Brain microvascular endothelial cell (primary cell): Measurements from ENCODE around the gene F2RL1.
"Not testable (repeated sequence)": the region's sequence is repeated elsewhere in the genome, so short reads cannot be mapped to it uniquely, and the experiment has no call there.

Source experiments
- DNase-seq: peaks from one replicate; pipeline ENCODE4 v3.0.0-alpha.2; 2020
- H3K27ac ChIP-seq: fragments of 250-450 bp; sonication (Bioruptor Pico); 2 replicates; pipeline ENCODE4 v1.5.1; 2020; ENCODE audit warnings: mild to moderate bottlenecking, moderate library complexity
- H3K27me3 ChIP-seq: fragments of 250-450 bp; sonication (Bioruptor Pico); replicated peaks from 2 replicates; pipeline ENCODE4 v1.5.1; 2020; ENCODE audit warnings: mild to moderate bottlenecking
- H3K36me3 ChIP-seq: fragments of 250-450 bp; sonication (Bioruptor Pico); replicated peaks from 2 replicates; pipeline ENCODE4 v1.5.1; 2020; ENCODE audit warnings: mild to moderate bottlenecking
- H3K4me3 ChIP-seq: 2 replicates; pipeline ENCODE4 v1.5.1; 2011; ENCODE audit warnings: low read depth, mild to moderate bottlenecking, control low read depth, low read length, moderate library complexity
- CTCF ChIP-seq: IDR thresholded peaks from 2 replicates; pipeline ENCODE4 v1.5.1; 2011; ENCODE audit warnings: low read depth, mild to moderate bottlenecking, moderate library complexity, low read length, control low read depth, inconsistent platforms; ENCODE audit errors: missing control alignments
- in situ Hi-C: cut with HindIII; loops from 2 replicates; pipeline ENCODE4 v1.10.0; 2017; ENCODE audit warnings: low sequenced_read_pairs, low pct_ligation_motif_present

The F2RL1 gene

DNA sequence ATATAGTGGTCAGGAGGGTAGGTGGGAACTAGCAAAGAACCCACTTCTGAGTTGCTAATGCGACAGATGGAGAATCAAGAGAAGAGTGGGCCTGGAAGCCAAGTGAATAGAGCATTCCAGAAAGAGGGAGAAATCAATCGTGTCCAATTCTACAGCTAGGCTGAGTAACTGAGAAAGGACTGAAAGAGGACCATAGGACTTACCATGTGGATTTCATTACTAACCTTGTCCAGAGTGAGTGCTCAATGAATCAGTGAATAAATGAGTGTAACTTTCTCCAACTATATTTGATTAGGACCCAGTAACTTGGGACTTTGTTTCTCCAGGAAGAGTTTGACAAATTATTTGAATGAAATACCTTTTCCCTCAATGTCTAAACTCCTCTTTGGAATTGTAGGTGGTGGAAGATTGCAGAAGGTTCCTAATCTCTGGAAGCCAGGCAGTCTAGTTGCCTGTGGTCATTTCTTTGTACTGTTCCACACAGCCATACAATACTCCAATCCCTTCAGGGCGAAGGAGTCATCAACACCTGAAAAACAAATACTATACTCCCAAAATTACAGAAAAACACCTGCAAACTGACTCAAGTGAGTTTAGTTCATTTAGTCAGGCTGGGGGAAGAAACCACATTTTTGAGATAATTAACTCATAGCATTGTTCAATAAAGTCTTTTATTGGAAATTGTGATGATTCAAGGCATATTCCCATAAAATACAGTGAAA lies 2.6 kb upstream of the F2RL1 start:
- TF ChIP-seq CTCF, result no peak
- in situ Hi-C loops, result no loop called here
- DNase-seq, result no peak
- H3K36me3 ChIP-seq, result no peaks in the 10 kb centered on the region
- H3K27me3 ChIP-seq, result no peaks in the 10 kb centered on the region
- H3K27ac ChIP-seq, result no peak overlapping the region
- H3K4me3 ChIP-seq, result no peak overlapping the region

DNA sequence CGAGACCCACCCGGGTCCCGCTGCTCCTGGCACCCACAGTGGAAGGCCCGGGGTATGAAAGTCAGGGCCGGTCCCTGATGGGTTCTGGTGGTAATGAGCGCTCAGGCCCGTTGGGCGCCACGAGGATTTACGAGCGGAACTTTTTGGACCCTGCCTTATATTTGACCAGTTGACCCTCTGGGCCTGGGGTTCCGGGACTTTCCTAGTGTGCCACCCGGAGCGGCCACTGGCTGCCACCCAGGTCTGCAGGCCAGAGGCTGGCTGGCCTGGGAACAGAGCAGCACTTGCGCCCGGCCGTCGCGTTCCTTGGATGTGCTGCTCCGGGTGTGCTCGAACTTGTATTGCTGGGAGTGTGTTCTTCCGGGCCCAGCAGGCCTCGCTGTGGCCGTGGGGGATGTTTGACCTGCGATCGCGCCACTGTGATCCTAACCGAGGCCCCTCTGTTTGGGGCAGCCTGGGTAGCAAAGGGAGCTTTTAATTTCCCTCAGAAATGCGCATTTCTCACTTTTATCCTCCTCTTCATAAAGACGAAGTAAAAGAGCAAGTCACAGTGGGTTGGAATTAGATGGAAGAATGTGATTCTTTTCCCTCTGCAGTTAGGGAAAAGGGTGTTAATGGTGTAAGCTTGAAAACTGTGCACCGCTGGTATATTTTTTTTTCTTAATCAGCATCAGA lies 1.2 kb downstream of the F2RL1 start:
- in situ Hi-C loops, result no loop called here
- H3K27me3 ChIP-seq, result no peaks in the 10 kb centered on the region
- peak overlapping the region; percentile 81 for H3K27ac ChIP-seq
- no peak for TF ChIP-seq CTCF
- H3K4me3 ChIP-seq, result peak overlapping the region; percentile 100
- DNase-seq, result no peak
- no peaks in the 10 kb centered on the region for H3K36me3 ChIP-seq

DNA sequence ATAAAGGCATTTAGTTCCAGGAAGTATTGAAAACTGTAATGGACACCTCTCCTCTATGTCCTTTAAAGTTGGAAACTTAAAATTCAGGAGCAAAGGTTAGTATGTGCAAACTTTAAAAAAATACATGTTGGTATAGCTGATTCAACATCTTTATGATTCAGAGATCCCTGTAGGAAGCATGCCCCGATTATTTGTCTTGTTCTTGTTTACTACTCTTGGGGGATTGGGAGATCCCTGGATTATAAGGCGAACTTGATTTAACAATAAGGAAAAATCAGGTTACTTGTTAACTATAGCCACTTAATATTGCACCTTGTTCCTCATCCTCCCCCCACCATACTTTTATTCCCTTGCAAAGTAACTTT lies 1.7 kb downstream of the F2RL1 start:
- in situ Hi-C loops, result no loop called here
- Histone ChIP-seq H3K36me3 (no peaks in the 10 kb centered on the region), H3K27me3 (no peaks in the 10 kb centered on the region), H3K27ac (peak overlapping the region; percentile 81), H3K4me3 (peak overlapping the region; percentile 100)
- TF ChIP-seq CTCF, result no peak
- DNase-seq, result no peak

DNA sequence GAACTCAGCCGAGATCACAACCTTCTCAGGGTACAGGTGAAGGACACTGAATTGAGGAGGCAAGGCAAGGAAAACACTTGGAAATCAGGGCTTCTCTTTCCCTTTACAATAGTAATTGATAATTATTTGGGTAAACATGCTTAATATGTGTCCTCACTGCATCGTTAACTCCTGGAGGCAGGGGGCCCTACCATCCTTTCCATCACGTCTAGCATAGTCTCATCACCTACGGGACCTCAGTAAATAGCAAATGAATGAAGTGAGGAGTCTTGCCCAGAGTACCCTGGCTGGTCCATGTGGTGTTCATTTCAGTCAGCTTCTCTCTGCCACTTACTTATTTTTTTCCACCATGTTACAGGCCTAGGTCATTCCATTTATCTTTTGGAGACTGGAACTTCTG lies 2.3 kb downstream of the F2RL1 start:
- H3K4me3 ChIP-seq, result peak overlapping the region; percentile 100

DNA sequence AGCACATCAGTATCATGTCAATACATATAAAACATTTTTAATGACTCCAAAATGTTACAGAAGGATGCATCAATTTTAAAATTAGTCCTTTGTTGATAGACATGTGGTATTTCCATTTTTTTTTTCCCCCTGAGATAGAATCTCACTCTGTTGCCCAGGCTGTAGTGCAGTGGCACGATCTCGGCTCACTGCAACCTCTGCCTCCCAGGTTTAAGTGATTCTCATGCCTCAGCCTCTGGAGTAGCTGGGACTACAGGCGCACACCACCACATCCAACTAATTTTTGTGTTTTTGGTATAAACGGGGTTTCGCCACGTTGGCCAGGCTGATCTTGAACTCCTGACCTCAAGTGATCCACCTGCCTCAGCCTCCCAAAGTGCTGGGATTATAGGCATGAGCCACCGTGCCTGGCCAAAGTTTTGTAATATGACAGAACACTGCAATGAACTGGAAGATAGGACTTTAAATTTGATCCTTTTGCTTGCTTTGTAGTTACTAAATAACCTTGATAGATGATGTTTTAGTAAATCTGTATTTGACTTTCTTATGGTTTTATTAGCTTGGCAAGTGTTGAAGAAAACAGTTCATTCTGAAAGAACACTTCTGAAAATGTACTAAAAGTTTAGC lies 3.4 kb downstream of the F2RL1 start:
- DNase-seq, H3K4me3 ChIP-seq, H3K27me3 ChIP-seq, H3K36me3 ChIP-seq, in situ Hi-C loops, H3K27ac ChIP-seq: not testable (repeated sequence)

More for the DNA sequence above, 2.3 kb downstream of the F2RL1 start:
- peak; percentile 1 for TF ChIP-seq CTCF
- H3K36me3 ChIP-seq, result peaks cover under 1% of the 10 kb centered on the region
- peak overlapping the region; percentile 81 for H3K27ac ChIP-seq
- no peak for DNase-seq
- H3K27me3 ChIP-seq, result no peaks in the 10 kb centered on the region
- in situ Hi-C loops, result no loop called here

- H3K27ac ChIP-seq, H3K4me3 ChIP-seq, DNase-seq, H3K27me3 ChIP-seq, in situ Hi-C loops, H3K36me3 ChIP-seq: not testable (repeated sequence)
Observed at GRCh38 chr5:76826416-76826815, 7.6 kb downstream of the F2RL1 start.

- H3K27me3 ChIP-seq, result no peaks in the 10 kb centered on the region
- in situ Hi-C loops, result no loop called here
Observed at GRCh38 chr5:76831110-76831452, 12.3 kb downstream of the F2RL1 start.

More at GRCh38 chr5:76831110-76831452, 12.3 kb downstream of the F2RL1 start:
- DNase-seq, result peak; percentile 82
- peak overlapping the region; percentile 77 for H3K27ac ChIP-seq
- peaks cover 34% of the 10 kb centered on the region for H3K36me3 ChIP-seq
- H3K4me3 ChIP-seq, result no peak overlapping the region
- no peak for TF ChIP-seq CTCF
